ENCODE measurements around the gene MFAP4. TPM values are rescaled to one million over a fixed set of nuclear protein-coding genes. Genes with fewer than 3 reads are reported as not detected.

Gene MFAP4
- total and polyA plus RNA-seq, 4 donors = 2.1 to 13.3 (median 5.7) TPM

DNA sequence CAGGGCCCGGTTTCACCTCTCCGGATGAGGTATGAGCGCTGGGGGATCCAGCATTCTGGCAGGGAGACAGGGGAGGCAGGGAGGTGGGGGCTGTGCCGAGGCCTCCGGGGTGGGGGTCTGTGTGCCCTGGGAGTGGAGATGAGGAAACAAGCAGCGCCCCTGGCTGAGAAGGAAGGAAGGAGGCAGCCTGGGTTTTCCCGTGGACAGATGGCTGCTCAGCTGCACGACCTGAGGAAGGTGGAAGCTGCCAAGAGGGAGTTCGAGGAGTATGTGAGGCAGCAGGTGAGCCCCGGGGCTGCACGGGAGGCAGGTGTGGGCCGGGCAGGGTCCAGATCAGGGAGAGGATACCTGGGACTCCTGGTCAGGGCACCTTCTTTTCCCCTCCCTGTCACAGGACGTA lies 28.3 kb upstream of the MFAP4 start:
- Histone ChIP-seq H3K36me3 (ENCODE audit: control insufficient read depth in 4 of 4, insufficient read depth in 3 of 4, low read depth in 1 of 4, low read length in 3 of 4) (no peaks in the 10 kb centered on the region), H3K4me1 (ENCODE audit: control insufficient read depth in 4 of 4, insufficient read depth in 4 of 4, low read length in 3 of 4) (no peaks in the 10 kb centered on the region), H3K9ac (ENCODE audit: low read depth in 1 of 2, low read length in 2 of 2) (no peak overlapping the region), H3K4me3 (ENCODE audit: low read depth in 1 of 3, low read length in 3 of 3) (no peak overlapping the region), H3K9me3 (ENCODE audit: control insufficient read depth in 4 of 4, low read length in 3 of 4) (no peaks in the 10 kb centered on the region), H3K27ac (ENCODE audit: low read depth in 1 of 2, low read length in 2 of 2) (no peak overlapping the region), H3K27me3 (ENCODE audit: control insufficient read depth in 4 of 4, insufficient read depth in 4 of 4, low read length in 3 of 4) (no peaks in the 10 kb centered on the region)
- no peak for DNase-seq (ENCODE audit: low spot score)
- 82% methylated on average over 13 of the region's 13 CpGs for WGBS
- no peak for TF ChIP-seq NR2F2 (IDR thresholded peaks at IDR 0.05)
- TF ChIP-seq JUND (IDR thresholded peaks at IDR 0.05) = no peak

- Histone ChIP-seq H3K27ac (ENCODE audit: low read depth in 1 of 2, low read length in 2 of 2) (no peak overlapping the region), H3K36me3 (ENCODE audit: control insufficient read depth in 4 of 4, insufficient read depth in 3 of 4, low read depth in 1 of 4, low read length in 3 of 4) (no peaks in the 10 kb centered on the region), H3K9ac (ENCODE audit: low read depth in 1 of 2, low read length in 2 of 2) (no peak overlapping the region), H3K4me1 (ENCODE audit: control insufficient read depth in 4 of 4, insufficient read depth in 4 of 4, low read length in 3 of 4) (no peaks in the 10 kb centered on the region), H3K4me3 (ENCODE audit: low read depth in 1 of 3, low read length in 3 of 3) (no peak overlapping the region), H3K27me3 (ENCODE audit: control insufficient read depth in 4 of 4, insufficient read depth in 4 of 4, low read length in 3 of 4) (no peaks in the 10 kb centered on the region), H3K9me3 (ENCODE audit: control insufficient read depth in 4 of 4, low read length in 3 of 4) (no peaks in the 10 kb centered on the region)
- WGBS = 93% methylated on average over 28 of the region's 28 CpGs
- DNase-seq (ENCODE audit: low spot score) = no peak
- TF ChIP-seq SP1 (IDR thresholded peaks at IDR 0.05) (no peak), HNF4G (IDR thresholded peaks at IDR 0.05) (no peak), EGR1 (IDR thresholded peaks at IDR 0.05; ENCODE audit: low read depth in 2 of 2) (no peak), GABPA (IDR thresholded peaks at IDR 0.05 in 1 of 2, conservative IDR thresholded peaks at IDR 0.05 in 1 of 2) (no peak), YY1 (IDR thresholded peaks at IDR 0.05) (no peak), RXRA (IDR thresholded peaks at IDR 0.05) (no peak), NR2F2 (IDR thresholded peaks at IDR 0.05) (no peak), HNF4A (conservative IDR thresholded peaks at IDR 0.05) (no peak), FOXA2 (IDR thresholded peaks at IDR 0.05) (no peak), TAF1 (conservative IDR thresholded peaks at IDR 0.05) (no peak)
- TF ChIP-seq, protein P1, sequence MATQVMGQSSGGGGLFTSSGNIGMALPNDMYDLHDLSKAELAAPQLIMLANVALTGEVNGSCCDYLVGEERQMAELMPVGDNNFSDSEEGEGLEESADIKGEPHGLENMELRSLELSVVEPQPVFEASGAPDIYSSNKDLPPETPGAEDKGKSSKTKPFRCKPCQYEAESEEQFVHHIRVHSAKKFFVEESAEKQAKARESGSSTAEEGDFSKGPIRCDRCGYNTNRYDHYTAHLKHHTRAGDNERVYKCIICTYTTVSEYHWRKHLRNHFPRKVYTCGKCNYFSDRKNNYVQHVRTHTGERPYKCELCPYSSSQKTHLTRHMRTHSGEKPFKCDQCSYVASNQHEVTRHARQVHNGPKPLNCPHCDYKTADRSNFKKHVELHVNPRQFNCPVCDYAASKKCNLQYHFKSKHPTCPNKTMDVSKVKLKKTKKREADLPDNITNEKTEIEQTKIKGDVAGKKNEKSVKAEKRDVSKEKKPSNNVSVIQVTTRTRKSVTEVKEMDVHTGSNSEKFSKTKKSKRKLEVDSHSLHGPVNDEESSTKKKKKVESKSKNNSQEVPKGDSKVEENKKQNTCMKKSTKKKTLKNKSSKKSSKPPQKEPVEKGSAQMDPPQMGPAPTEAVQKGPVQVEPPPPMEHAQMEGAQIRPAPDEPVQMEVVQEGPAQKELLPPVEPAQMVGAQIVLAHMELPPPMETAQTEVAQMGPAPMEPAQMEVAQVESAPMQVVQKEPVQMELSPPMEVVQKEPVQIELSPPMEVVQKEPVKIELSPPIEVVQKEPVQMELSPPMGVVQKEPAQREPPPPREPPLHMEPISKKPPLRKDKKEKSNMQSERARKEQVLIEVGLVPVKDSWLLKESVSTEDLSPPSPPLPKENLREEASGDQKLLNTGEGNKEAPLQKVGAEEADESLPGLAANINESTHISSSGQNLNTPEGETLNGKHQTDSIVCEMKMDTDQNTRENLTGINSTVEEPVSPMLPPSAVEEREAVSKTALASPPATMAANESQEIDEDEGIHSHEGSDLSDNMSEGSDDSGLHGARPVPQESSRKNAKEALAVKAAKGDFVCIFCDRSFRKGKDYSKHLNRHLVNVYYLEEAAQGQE (IDR thresholded peaks at IDR 0.05) = no peak
- TF ChIP-seq, protein P2, sequence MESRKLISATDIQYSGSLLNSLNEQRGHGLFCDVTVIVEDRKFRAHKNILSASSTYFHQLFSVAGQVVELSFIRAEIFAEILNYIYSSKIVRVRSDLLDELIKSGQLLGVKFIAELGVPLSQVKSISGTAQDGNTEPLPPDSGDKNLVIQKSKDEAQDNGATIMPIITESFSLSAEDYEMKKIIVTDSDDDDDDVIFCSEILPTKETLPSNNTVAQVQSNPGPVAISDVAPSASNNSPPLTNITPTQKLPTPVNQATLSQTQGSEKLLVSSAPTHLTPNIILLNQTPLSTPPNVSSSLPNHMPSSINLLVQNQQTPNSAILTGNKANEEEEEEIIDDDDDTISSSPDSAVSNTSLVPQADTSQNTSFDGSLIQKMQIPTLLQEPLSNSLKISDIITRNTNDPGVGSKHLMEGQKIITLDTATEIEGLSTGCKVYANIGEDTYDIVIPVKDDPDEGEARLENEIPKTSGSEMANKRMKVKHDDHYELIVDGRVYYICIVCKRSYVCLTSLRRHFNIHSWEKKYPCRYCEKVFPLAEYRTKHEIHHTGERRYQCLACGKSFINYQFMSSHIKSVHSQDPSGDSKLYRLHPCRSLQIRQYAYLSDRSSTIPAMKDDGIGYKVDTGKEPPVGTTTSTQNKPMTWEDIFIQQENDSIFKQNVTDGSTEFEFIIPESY (IDR thresholded peaks at IDR 0.05) = no peak
- TF ChIP-seq, protein P3, sequence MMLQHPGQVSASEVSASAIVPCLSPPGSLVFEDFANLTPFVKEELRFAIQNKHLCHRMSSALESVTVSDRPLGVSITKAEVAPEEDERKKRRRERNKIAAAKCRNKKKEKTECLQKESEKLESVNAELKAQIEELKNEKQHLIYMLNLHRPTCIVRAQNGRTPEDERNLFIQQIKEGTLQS (IDR thresholded peaks at IDR 0.05) = no peak
- TF ChIP-seq, protein P4, sequence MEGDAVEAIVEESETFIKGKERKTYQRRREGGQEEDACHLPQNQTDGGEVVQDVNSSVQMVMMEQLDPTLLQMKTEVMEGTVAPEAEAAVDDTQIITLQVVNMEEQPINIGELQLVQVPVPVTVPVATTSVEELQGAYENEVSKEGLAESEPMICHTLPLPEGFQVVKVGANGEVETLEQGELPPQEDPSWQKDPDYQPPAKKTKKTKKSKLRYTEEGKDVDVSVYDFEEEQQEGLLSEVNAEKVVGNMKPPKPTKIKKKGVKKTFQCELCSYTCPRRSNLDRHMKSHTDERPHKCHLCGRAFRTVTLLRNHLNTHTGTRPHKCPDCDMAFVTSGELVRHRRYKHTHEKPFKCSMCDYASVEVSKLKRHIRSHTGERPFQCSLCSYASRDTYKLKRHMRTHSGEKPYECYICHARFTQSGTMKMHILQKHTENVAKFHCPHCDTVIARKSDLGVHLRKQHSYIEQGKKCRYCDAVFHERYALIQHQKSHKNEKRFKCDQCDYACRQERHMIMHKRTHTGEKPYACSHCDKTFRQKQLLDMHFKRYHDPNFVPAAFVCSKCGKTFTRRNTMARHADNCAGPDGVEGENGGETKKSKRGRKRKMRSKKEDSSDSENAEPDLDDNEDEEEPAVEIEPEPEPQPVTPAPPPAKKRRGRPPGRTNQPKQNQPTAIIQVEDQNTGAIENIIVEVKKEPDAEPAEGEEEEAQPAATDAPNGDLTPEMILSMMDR (IDR thresholded peaks at IDR 0.05; ENCODE audit: low read depth, low read length, missing input control) = no peak
Observed at GRCh38 chr17:19414396-19415280, 27.6 kb upstream of the MFAP4 start.

Data from liver (tissue), 9 donors.